ACHN (cell line): ENCODE measurements around the gene PDE9A.
"Not testable (repeated sequence)": the region's sequence is repeated elsewhere in the genome, so short reads cannot be mapped to it uniquely, and the experiment has no call there.

Experiments used
- DNase-seq: peaks from one replicate; pipeline ENCODE4 v3.0.0-alpha.2; 2015
- in situ Hi-C: cut with HindIII; loops from 2 replicates; pipeline ENCODE4 v1.10.0; 2017; ENCODE audit warnings: low sequenced_read_pairs, low pct_ligation_motif_present, low pct_unique_long_range_greater_than_20kb

PDE9A gene

DNA sequence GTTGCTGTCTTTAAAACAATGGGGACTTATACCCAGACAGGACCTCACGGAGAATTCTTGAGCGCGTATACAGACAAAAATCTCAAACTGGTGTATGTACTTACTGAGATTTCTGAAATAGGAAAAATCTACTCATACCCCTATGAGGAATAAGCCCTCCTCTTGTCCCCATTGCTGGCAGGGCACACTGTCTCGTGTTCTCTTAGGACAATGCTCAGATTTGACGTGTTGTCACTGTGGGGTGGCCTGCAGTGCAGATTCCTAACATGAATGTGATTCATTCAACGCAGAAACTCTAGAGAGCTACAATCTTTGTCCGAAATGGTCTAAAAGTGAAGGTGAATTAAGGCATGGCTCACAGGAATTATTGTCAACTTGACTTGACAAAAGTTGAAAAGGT is 31.1 kb upstream of the PDE9A start:
- no peak for DNase-seq
- in situ Hi-C loops = no loop called here

DNA sequence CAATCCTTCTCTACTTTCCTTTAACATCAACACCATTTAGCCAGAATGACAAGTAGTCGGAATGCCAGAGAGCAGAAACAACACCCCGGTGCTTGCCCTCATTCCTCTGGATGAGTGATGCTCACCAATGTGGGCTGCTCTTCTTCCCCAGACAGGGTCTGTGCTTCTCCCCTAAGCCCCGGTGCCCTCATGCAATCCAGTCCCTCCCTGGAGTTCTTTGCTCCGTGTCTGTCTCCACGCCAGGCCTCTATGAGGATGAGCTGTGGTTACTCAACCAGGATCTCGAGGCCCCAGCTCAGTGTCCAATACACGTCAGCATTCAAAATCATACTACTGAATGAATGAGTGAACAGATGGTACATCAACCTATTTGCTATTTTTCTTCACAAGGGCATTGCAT is 29.7 kb upstream of the PDE9A start:
- in situ Hi-C loops = no loop called here
- no peak for DNase-seq

DNA sequence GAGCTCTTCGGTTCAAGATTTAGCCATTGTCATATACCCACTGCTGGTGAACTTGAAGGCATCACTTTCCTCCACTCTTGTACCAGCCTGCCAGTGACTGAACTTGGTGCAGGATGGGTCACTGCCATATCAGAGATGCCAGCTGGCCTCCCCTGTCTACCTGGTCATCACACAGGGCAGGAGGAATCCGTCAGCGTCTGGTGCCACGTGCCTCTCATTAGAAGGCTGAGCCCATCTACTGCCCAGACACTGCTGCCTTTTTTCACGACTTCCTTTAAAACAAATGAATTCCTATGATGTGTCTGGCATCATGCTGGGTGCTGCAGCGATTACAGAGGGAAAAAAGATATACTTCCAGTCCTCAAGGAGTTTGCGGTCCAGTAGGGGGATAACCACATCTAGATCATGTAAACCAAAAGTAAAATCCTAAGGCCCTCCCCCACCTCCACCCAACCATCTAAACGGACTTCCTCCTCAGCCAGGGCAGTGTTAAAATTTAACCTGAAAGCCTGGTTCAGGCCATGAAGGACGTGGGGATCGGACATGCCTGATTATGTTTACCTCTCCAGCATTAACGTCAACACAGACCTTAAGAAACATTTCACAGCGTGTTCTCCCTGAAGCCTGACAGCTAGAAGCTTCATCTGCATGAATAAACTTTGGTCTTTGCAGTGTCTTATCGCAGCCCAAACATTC is 29.2 kb upstream of the PDE9A start:
- in situ Hi-C loops = no loop called here
- DNase-seq = peak; percentile 15

DNA sequence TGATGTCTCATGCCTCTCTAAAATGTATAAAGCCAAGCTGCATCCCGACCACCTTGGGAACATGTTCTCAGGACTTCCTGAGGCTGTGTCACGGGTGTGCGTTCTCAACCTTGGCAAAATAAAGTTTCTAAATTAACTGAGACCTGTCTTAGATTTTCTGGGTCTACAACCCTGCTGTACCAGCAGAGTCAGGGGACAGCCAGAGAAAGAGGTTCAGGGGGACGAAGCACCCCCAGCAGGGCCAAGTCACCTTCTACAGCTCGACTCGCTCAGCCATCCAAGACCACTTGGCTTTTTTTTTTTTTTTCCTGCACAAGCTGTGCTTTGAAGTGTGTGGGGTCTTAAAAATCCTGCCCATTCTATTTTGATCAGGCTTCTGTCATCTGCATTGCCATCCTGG is 28.5 kb upstream of the PDE9A start:
- in situ Hi-C loops = no loop called here
- DNase-seq = no peak

DNA sequence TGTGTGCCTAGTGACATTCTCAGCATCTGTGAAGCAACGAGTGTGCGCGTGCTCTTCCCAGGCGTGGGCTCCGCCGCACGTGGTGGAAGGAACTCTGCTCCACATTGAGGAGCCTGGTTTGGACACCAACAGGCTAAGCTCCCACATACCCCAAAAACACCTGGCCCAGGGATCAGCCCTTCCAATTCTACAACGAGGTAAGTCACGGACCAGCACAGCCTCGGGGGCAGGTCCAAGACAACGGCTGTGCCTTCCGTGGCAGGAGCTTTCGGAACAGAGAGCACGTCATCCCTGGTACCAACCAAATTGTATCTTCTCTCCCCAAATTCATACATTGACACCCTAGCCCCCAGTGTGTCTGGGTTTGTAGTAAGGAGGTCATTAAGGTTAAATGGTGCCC is 27.2 kb upstream of the PDE9A start:
- in situ Hi-C loops = no loop called here

DNA sequence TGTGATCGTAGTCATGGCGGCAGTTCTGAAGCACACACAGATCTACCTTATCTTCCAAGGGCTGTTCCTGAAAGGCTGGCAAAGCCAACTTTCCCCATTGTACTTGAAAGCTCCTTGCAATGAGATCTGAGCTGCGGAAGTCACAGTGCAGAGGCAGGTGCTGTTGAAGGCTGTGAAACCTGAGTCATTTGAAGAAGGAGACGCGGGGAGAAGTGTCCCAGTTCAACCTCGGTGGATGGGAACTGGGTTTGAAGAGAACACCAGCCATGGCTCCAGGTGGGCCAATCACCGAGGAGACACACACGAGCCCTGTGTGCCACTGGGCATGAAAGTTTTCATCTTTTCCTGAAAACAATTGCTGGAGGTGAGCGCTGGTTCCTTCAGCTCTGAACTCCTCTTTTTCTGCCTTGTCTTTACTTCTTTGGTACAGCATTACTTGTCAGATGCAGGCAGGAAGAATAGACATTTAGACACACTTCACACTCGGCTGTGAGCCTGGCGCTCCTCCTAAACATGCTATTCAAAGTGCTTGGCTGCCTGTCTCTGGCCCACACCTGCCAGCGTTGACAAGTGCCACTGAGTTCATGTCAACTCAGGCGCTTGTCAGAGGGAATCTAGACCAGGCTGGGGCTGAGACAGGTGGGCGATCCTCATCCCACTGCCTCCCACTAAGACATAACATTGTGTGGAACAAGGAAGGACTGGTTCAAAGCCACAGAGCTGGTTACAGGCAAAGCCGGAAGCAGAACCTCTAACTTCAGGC is 25.7 kb upstream of the PDE9A start:
- in situ Hi-C loops = no loop called here
- DNase-seq = no peak

More for the DNA sequence above, 27.2 kb upstream of the PDE9A start:
- no peak for DNase-seq

DNA sequence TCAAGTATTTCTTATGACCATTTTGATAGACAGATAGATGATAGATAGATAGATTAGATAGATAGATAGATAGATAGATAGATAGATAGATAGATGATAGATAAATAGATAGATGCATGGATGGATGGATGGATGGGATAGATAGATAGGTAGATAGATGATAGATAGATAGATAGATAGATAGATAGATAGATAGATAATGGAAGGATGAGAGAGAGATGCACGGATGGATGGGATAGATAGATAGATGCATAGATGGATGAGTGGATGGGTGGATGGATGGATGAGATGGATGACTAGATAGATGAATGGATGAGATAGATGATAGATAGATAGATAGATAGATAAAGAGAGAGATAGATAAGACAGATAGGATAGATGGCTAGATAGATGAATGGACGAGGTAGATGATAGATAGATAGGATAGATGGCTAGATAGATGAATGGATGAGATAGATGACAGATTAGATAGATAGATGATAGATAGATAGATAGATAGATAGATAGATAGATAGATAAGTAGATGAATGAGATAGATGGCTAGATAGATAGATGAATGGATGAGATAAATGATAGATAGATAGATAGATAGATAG is 24.9 kb upstream of the PDE9A start:
- DNase-seq, in situ Hi-C loops: not testable (repeated sequence)

DNA sequence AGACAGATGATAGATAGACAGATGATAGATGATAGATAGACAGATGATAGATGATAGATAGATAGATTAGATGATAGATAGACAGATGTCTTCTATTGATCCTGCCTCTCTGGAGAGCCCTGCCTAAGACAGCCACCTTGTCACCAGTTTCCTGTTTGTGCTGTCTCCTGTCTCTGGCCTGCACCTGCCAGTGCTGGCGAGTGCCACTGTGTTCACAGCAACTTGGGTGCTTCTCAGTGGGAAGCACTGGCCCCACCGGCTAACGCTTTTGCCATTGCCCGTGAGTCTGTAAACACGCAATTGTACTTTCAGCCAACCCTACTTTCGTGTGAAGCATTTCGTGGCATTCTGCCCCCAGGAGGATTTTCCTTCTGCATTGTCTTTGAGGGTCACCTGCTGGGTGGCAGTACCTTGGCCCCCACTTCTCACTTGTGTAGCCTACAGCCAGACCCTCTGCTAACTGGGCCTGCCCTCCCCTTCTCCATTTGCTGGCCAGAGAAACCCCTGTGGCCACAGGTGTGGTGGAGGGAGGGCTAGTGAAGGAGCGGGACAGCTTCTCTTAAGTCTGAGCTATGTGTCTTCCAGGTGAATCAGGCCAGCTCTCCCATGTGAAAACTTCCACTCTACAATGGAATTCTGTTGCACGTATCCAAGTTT is 23.4 kb upstream of the PDE9A start:
- no peak for DNase-seq
- in situ Hi-C loops = no loop called here

DNA sequence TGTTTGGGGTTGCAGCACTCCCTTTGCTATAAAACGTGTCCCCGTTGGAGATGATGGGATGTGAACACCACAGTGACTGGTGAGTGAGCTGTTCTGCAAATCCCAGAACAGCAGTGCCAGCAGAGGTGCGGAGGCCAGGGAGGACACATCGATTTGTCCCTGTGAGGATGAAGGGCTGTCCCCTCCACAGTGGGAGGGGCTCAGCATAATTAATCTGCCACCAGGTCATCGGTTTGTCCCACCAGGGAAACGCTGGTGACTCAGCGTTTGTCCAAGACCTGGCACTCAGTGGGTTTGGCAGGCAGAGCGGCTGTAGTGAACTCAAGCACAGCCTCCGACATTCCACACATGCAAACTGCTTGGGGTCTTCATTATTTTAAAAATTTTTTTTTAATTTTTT is 22.8 kb upstream of the PDE9A start:
- DNase-seq = no peak
- in situ Hi-C loops = no loop called here

DNA sequence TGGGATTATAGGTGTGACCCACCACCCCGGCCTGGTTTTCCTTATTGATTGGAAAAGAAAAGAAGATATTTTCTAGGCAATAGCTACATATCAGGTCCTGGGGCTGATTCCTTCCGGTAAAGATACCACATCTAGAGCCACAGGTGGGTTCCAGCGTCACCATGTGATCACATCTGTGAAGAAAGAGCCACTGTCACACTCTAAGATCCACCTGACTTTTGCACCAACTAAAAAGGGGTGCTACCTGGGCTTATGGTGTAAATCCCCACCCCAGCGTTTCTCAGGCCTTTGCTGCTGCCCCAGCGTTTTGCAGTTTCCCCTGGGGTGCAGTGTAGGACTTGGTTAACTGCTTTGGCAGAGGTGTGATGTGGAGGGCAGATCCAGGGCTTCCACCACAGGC is 22.3 kb upstream of the PDE9A start:
- in situ Hi-C loops = no loop called here
- no peak for DNase-seq

DNA sequence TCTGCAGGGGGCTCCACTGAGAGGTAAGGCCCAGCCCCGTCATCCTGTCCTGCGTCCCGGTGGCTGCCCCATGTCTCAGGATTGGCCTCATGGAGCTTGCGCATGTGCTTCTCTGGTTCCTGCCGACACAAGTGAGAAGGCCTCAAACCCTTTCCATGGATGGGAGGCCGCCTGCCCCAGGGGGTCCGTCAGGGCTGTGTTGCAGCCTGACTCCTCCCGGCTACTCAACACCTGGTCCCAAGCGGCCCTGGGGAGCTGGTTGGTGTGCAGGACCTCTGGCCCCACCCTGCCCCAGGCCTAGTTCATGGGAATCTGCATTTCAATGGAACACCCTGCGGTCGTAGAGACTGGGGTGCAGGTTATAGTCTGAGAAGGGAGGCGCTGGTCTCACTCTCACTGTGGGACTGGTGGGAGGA is 21.1 kb upstream of the PDE9A start:
- in situ Hi-C loops = no loop called here
- DNase-seq = no peak

DNA sequence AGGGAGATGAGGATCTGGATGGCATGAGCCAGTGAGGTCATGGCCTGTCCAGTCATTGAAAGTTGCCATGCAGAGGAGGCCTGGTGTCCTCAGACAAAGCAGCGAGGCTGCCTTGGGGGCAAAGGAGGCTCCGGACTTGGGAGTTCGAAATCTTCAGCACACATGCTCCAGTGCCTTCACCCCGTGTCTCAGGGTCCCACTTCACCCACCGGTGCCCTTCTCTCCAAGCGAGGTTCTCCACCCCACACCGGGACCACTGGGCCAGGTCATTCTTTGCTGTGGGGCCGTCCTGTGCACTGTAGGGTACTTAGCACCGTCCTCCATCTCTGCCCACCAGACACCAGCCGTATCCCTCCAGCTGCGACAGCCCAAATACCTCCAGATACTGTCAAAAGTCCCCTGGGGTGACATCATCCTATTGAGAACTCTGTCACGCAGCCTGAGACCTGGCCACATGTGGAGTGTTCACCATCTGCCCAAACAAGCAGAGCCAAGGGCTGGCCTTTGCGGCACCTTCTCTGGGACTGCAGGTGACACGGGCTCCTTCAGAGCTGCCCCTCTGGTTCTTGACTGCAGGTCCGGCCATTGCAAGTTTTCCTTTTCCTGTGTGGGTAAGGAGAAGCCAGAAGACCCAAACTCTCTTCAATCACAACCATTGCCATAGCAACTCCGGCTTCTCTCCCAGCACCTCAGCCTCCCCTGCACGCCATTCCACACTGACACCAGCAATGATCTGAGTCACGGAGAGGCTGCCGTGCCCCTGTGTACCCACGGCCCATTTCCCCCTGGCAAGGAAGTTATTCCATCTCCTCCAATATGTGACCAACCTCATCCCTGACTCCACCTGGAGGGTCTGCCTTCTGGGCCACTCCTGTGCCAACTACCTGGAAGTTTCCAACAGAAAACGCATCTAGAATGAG is 20.4 kb upstream of the PDE9A start:
- in situ Hi-C loops = no loop called here
- DNase-seq = no peak

DNA sequence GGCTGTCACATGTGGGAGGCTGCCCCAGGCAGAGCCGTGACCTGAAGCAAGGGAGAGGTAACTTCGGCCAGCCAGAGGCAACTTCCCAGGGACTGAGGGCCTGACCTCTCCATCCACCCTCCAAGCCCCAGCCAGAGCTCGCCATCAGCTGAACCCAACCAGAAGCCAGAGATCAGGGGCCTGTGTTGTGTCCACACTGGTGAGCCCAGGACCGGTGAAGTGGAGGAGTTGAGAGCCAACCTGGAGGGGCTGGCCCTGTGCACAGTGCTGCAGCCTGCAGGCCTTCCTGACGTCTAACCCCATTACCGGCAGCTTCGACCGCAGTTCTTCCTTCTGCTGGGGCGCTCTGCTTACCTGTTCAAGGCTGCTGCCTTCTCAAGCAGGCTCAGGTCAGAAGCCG is 19.6 kb upstream of the PDE9A start:
- DNase-seq = no peak
- in situ Hi-C loops = no loop called here

DNA sequence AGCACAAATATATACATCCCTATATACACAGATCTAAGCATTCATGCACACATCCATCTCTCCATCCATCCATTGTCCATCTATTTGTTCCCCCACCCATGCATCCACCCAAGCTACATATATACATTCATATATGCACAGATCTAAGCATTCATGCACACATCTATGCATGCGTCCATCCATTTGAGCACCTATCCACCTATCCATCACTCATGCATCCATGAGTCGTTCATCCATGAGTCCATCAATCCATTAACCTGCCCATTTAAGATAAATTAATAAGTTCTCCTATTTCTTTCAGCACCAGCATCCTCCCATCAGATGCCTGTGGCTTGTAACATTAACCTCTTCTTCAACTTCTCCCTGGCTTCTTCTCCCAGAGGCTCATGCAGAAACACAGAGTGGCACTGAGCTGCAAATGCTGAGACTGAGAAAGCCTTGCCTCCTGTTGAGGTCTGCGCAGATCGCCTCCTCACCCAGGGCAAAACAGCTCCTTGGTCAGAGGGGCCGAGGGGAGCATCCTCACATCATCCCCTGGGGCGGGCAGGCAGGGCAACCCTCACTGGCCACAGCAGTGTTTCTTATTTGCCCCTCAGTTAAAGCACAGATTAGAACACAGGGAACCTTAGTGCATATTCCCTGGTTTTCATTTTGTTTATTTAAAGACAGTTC is 17.4 kb upstream of the PDE9A start:
- in situ Hi-C loops = no loop called here
- DNase-seq = no peak

DNA sequence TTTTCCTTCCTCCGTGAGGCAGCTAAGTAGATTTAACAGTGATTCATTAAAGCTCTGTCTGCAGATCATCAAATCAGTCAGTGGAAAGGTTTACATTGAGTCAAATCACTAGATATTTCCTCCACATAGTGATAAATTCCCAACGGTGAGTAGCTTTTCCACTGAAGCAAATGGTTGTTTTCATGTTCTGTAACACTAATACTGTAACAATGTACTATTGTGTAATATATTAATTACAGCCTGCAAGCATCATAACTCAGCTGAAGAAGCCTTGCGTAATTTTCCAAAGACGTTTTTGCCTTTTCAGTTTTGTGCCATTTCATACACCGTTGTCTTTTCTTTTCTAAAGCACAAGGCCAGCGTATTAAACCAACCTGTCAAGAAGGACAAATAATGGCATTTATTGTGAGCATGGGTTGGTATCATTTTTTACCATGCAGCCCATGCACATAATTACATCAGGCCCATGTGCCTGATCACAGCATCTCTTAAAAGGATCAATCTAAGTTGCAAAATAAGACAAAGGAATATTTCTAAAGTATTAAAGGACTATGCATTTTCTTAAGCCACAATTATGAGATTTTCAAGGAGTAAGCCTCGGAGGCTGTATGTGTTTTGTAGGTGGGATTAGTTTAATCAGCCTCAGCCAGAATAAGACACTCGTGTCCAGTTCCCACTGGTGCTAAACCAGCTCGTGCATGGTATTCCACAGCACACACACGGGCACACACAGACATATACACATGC is 16.7 kb upstream of the PDE9A start:
- in situ Hi-C loops = no loop called here
- no peak for DNase-seq

DNA sequence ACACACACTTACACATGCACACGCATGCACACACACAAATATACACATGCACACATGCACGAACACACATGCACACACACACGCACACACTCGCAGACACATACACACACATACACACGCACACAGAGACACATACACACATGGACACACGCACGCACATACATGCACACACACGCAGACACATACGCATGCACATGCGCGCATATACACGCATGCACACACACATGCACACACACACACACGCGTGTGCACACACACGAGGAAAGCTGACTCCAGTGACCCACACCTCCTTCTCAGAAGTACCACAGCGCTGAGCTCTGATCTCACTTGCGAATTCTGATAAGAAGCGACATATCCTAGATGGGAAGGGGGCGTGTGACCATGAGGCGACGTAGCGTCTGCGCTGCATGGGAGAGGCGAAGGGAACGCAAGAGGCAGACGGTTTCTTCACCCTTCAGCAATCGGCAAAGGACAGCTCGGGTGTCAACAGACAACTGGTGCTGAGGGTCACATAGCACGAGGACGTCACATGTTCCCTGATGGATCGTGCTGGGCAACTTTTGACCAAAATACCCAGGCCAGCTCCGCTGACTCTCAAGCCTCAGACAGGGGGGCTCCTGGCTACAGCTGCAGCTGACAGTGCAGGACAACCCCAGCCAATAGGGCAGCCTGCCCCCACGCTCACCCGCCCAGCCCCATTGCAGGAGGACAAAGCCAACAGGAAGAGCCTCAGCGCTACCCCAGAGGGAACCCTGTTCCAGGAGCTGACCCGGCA is 16.0 kb upstream of the PDE9A start:
- in situ Hi-C loops = no loop called here
- DNase-seq = no peak
